ENCODE results near the gene ZBTB5.

Gene ZBTB5

DNA sequence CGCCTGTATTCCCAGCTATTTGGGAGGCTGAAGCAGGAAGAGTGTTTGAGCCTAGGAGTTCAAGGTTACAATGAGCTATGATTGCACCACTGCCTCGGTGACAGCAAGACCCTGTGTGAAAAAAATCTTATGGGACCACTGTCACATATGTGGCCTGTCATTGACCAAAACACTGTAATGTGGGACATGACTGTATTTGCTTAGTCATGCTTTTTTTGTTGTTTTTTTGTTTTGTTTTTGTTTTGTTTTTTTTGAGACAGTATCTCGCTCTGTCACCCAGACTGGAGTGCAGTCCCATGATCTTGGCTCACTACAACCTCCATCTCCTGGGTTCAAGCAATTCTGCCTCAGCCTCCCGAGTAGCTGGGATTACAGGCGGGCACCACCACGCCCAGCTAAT, 34.0 kb upstream of the ZBTB5 start:
- DNase-seq (ENCODE audit: extremely low read depth, low read depth): no peak
- TF ChIP-seq, protein P1, sequence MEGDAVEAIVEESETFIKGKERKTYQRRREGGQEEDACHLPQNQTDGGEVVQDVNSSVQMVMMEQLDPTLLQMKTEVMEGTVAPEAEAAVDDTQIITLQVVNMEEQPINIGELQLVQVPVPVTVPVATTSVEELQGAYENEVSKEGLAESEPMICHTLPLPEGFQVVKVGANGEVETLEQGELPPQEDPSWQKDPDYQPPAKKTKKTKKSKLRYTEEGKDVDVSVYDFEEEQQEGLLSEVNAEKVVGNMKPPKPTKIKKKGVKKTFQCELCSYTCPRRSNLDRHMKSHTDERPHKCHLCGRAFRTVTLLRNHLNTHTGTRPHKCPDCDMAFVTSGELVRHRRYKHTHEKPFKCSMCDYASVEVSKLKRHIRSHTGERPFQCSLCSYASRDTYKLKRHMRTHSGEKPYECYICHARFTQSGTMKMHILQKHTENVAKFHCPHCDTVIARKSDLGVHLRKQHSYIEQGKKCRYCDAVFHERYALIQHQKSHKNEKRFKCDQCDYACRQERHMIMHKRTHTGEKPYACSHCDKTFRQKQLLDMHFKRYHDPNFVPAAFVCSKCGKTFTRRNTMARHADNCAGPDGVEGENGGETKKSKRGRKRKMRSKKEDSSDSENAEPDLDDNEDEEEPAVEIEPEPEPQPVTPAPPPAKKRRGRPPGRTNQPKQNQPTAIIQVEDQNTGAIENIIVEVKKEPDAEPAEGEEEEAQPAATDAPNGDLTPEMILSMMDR (IDR thresholded peaks at IDR 0.05; ENCODE audit: low read depth, low read length, missing control alignments): no peak
- no peak overlapping the region for H3K4me3 ChIP-seq (replicated peaks; ENCODE audit: low read depth, low read length)

- TF ChIP-seq, protein P1 (IDR thresholded peaks at IDR 0.05; ENCODE audit: low read depth, low read length, missing control alignments): no peak
- H3K4me3 ChIP-seq (replicated peaks; ENCODE audit: low read depth, low read length): no peak overlapping the region
- DNase-seq (ENCODE audit: extremely low read depth, low read depth): no peak
These were observed 33.2 kb upstream of the ZBTB5 start for GRCh38 chr9:37498457-37498856.

DNA sequence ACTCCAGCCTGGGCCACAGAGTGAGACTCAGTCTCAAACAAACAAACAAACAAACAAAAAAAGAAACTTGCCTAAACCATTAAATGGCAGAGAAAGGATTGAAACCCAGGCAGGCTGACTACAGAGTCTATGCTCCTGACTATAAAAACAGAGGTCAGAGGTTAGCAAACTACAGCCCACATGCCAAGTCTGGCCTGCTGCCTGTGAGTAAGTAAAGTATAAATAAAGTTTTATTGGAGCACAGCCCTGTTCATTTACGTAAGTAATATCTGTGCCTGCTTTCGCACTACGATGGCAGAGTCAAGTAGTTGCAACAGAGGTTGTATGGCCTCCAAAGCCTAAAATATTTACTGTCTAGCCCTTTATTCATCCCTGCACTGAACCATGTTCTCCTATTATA, 32.1 kb upstream of the ZBTB5 start:
- TF ChIP-seq, protein P1 (IDR thresholded peaks at IDR 0.05; ENCODE audit: low read depth, low read length, missing control alignments): no peak
- no peak overlapping the region for H3K4me3 ChIP-seq (replicated peaks; ENCODE audit: low read depth, low read length)

DNA sequence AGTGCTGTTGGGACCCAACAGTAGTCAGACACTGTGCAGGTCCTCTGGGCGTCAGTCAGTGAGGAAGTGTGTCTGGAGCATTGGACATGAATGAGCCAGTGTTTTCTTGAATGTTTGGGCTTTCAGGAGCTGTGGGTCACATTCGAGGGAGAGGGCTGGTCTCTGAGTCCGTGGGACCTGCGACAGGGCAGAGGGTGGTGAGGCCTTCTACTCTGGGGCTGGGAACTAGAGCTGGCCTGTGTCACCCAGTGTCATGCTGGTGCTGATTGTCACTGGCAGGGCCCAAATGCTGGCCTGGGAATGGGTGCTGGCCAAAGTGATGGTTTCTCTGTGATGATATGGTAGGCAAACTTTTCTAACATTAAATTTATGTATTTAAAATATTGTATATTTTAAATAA, 30.8 kb upstream of the ZBTB5 start:
- TF ChIP-seq, protein P1 (IDR thresholded peaks at IDR 0.05; ENCODE audit: low read depth, low read length, missing control alignments): no peak
- H3K4me3 ChIP-seq (replicated peaks; ENCODE audit: low read depth, low read length): no peak overlapping the region
- no peak for DNase-seq (ENCODE audit: extremely low read depth, low read depth)

More for the DNA sequence above, 32.1 kb upstream of the ZBTB5 start:
- DNase-seq (ENCODE audit: extremely low read depth, low read depth): no peak

- DNase-seq (ENCODE audit: extremely low read depth, low read depth): no peak
- H3K4me3 ChIP-seq (replicated peaks; ENCODE audit: low read depth, low read length): no peak overlapping the region
- TF ChIP-seq, protein P1 (IDR thresholded peaks at IDR 0.05; ENCODE audit: low read depth, low read length, missing control alignments): no peak
These were observed 30.3 kb upstream of the ZBTB5 start for GRCh38 chr9:37495571-37495970.

GRCh38 chr9:37491939-37492338, 26.7 kb upstream of the ZBTB5 start:
- no peak overlapping the region for H3K4me3 ChIP-seq (replicated peaks; ENCODE audit: low read depth, low read length)

More at GRCh38 chr9:37491939-37492338, 26.7 kb upstream of the ZBTB5 start:
- TF ChIP-seq, protein P1 (IDR thresholded peaks at IDR 0.05; ENCODE audit: low read depth, low read length, missing control alignments): no peak
- DNase-seq (ENCODE audit: extremely low read depth, low read depth): no peak
